Aorta (tissue), 5 donors: Measurements from ENCODE around the gene FMNL2. TPM values are rescaled to one million over a fixed set of nuclear protein-coding genes. Genes with fewer than 3 reads are reported as not detected.

Experiments
- ATAC-seq: fragments of 200-7000 bp; cut with Tn5 transposase; one replicate; pipeline ENCODE4 v1.9.1; 2022; ENCODE audit warnings: moderate library complexity; ENCODE audit not compliant: low FRiP score
- DNase-seq, 2 donors: peaks; one replicate each; pipeline ENCODE4 v3.0.0-alpha.2; 2020
- H3K27ac ChIP-seq, 2 donors: one replicate each; pipeline ENCODE4 v1.5.1; 2013; ENCODE audit warnings: low read length in 2 of 2, mild to moderate bottlenecking in 2 of 2, moderate library complexity in 2 of 2, control low read depth in 1 of 2, inconsistent platforms in 1 of 2, low read depth in 1 of 2
- H3K27me3 ChIP-seq, 2 donors: one replicate each; pipeline ENCODE4 v1.6.1; 2013; ENCODE audit warnings: control low read depth in 1 of 2, low read length in 1 of 2, mild to moderate bottlenecking in 1 of 2, moderate library complexity in 1 of 2; ENCODE audit not compliant: insufficient read depth in 2 of 2, control insufficient read depth in 1 of 2
- H3K36me3 ChIP-seq, 2 donors: one replicate each; pipeline ENCODE4 v1.6.1; 2013; ENCODE audit warnings: control low read depth in 1 of 2, low read length in 1 of 2, mild to moderate bottlenecking in 1 of 2; ENCODE audit not compliant: insufficient read depth in 2 of 2, control insufficient read depth in 1 of 2
- H3K4me1 ChIP-seq, 2 donors: one replicate each; pipeline ENCODE4 v1.6.1; 2013; ENCODE audit warnings: low read length in 2 of 2, control low read depth in 1 of 2, mild to moderate bottlenecking in 1 of 2, moderate library complexity in 1 of 2; ENCODE audit not compliant: insufficient read depth in 2 of 2, control insufficient read depth in 1 of 2
- H3K4me3 ChIP-seq, 2 donors: one replicate each; pipeline ENCODE4 v1.5.1; 2013; ENCODE audit warnings: low read length in 2 of 2, control low read depth in 1 of 2, mild to moderate bottlenecking in 1 of 2
- H3K9me3 ChIP-seq: one replicate; pipeline ENCODE4 v1.6.1; 2013; ENCODE audit warnings: mild to moderate bottlenecking, low read length; ENCODE audit not compliant: control insufficient read depth
- WGBS, 2 donors: extraction: QIAGEN DNeasy Blood & Tissue Kit; methylation state at CpG; one replicate each; pipeline ENCODE4 v1.1.7; 2013; 5-methylcytosine and 5-hydroxymethylcytosine counted together
- intact Hi-C, 2 donors: fragments of 100-400 bp; cut with DNase I; formaldehyde crosslinking; loops; one replicate each; pipeline versions ENCODE4 v1.14.2 to v1.15.0; 2022
- polyA plus RNA-seq, 2 donors: library from polyadenylated mRNA; stranded (reverse); fragments of 200-250 nt; gene quantifications; one replicate each; pipeline ENCODE4 v1.2.3, GENCODE V29; 2013
- total RNA-seq, 2 donors: library from RNA; stranded (reverse); fragmentation: NEBNext Ultra II Directional; extraction: Animal tissue kit (Norgen Biotek cat#: 25700); gene quantifications; one replicate each; pipeline ENCODE4 v1.2.1, GENCODE V29; 2021
- donor health status: healthy with polysubstance abuse.
- donor health status: Bipolar disorder and iron deficiency.
- donor health status: DM: no; HTN: no; CAD: no.
- donor health status: DM: no; HTN: no; CAD: no.
- donor health status: DM: yes; HTN: yes; CAD: no.

The FMNL2 gene
- total and polyA plus RNA-seq, 4 donors, result 10.7 to 55.1 (median 33.7) TPM

DNA sequence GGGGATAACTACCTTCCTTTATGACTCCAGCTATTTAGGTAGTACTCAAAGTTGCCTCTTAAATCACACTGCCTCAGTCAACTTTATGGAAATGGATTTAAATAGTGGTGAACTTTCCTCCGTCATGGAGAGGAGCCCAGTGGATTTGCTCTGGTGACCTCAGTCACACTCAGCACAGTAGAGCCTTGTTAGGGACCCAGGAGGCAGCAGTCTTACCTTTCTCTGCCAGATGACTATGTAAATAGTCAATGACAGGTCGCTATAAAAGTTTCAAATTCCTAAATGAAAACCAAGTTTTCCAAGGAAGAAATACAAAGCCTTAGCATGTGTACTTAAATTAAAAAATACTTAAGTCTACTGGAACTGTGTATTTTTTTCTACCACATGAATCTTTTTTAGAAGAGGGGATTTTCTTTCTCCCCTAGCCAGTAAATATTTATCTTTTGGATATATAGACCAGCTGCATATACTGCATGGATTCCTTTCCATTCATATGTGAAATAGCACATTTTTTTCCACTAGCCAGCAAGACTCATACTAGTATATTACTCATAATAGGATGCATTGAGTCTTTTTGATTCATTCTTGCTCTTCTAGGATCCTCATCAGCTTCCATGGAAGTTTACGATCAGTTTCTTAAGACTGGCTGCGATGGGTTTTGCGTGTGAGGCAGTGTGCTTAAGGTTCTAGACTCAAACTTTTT is 147.1 kb downstream of the FMNL2 start:
- intact Hi-C loops, result no loop called here
- DNase-seq, result no peak
- peaks cover 5 to 7% of the 10 kb centered on the region in 2 donors for H3K4me1 ChIP-seq
- no peaks in the 10 kb centered on the region for H3K36me3 ChIP-seq
- no peak overlapping the region for H3K27ac ChIP-seq
- no peaks in the 10 kb centered on the region for H3K27me3 ChIP-seq
- WGBS, 2 donors, result 87 to 92% methylated on average over 5 of the region's 5 CpGs
- ATAC-seq, result no peak
- H3K4me3 ChIP-seq, result no peak overlapping the region
- H3K9me3 ChIP-seq, result no peaks in the 10 kb centered on the region

DNA sequence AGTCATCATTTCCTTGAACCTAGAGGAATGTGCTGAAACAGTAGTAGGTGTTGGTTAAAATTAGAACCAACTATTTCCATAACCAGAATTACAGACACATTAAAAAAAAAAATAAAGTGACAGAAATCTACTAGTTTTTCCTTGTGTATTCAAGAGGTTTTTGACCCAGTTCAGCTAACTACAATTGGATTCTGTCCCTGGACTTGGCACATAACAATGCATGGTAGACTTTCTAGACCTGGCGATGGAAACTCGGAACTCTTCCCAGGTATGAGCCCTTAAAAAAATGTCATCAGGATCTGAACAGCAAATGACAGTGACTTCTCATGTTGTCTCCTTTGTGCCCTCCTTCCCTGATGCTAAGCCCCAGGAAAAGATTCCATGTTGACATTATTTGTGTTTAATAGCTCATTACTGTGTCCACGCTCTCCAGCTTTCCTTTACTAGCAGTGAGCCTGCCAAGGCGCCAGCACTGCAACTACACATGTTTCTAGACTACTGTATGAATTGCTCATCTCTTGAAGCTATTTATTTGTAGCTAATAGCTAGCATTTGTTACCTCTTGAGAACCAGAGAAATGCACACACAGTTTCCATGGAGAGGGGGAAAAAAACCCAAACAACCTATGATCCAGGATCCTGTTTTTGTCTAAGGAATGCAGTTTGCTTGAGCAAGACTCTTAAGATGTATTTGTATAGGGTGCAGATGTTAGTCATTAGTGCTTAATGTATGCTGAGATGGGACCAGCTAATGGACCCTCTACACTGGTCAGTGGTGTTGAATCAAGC is 148.5 kb downstream of the FMNL2 start:
- Histone ChIP-seq H3K27me3 (no peaks in the 10 kb centered on the region), H3K4me3 (no peak overlapping the region), H3K36me3 (no peaks in the 10 kb centered on the region), H3K27ac (no peak overlapping the region), H3K9me3 (no peaks in the 10 kb centered on the region), H3K4me1 (peaks cover 2 to 7% of the 10 kb centered on the region in 2 donors)
- 93 to 95% methylated on average over 4 of the region's 4 CpGs for WGBS, 2 donors
- intact Hi-C loops, result no loop called here
- no peak for ATAC-seq
- no peak for DNase-seq

DNA sequence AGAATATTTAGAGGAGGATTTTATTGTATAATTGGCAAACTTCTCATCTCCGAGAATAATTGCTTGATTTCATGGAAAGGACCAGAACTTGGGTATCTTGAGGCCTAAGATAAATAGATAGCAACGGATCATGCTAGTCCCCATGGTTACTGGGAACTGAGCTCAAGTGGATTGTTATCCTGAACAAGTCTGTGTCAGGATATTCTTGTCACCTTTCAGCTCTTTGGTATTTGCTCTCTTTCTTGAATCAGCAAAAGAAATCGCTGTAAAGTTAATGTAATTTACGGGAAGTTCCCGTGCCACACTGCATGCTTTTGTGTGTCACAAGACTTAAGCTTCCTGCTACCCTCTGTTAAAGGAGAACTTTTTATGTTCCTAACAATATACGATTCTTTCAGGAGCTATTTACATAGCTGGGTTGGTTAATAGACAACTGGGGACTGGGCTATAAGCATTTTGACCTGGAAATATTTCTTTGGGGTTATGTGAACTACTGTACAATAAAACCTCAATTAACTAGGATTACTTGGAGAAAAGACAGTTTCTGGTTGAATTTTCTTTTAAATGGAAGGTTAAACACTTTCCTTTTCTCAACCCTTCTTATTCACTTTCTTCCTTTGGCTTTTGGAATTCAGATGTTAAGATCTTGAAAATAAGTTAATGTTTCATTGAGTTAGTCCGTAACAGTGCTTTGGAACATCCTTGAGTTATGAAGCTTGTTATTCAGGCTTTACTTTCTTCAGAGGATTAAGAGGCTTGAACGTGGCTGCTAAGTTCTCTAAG is 151.2 kb downstream of the FMNL2 start:
- DNase-seq (no peak), ATAC-seq (no peak)
- H3K27me3 ChIP-seq, result no peaks in the 10 kb centered on the region
- H3K4me1 ChIP-seq, result peaks cover 2 to 9% of the 10 kb centered on the region in 2 donors
- H3K27ac ChIP-seq, result no peak overlapping the region
- intact Hi-C loops, result no loop called here
- H3K36me3 ChIP-seq, result no peaks in the 10 kb centered on the region
- no peak overlapping the region for H3K4me3 ChIP-seq
- no peaks in the 10 kb centered on the region for H3K9me3 ChIP-seq
- 75 to 80% methylated on average over 8 of the region's 8 CpGs for WGBS, 2 donors

DNA sequence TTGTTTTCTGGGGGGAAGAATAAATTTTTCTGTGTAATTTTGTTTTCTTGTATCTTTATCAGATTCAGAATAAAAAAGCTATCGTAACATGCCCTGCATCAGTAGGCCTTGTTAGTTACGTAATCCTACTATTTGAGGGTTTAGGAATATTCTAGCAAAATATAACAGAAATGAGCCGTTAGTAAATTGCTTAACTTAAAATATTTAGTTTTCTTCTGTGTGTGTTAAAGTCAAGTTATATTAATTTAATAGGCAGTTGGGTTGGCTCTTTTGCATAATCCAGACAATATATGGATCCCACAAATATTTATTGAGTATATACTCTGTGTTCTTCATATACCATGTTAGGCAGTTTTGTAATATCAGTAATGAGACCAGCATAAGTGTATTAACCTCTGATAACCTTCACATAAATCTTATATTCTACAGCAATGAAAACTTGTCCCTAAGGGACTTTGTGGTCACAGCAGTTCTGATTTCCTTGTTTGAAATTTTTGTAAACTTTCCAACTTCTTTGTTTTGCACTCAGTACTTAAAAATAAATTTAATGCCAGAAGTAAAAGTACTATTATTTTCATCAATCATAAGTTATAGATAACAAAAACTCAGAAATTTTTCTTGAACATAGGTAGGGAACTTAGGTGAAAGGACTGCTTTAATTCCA is 151.9 kb downstream of the FMNL2 start:
- Histone ChIP-seq H3K27me3 (no peaks in the 10 kb centered on the region), H3K36me3 (no peaks in the 10 kb centered on the region), H3K4me3 (no peak overlapping the region), H3K9me3 (no peaks in the 10 kb centered on the region), H3K27ac (no peak overlapping the region), H3K4me1 (peaks cover 2 to 9% of the 10 kb centered on the region in 2 donors)
- ATAC-seq (no peak), DNase-seq (no peak)
- 86 to 93% methylated on average over 3 of the region's 3 CpGs for WGBS, 2 donors
- intact Hi-C loops, result no loop called here

DNA sequence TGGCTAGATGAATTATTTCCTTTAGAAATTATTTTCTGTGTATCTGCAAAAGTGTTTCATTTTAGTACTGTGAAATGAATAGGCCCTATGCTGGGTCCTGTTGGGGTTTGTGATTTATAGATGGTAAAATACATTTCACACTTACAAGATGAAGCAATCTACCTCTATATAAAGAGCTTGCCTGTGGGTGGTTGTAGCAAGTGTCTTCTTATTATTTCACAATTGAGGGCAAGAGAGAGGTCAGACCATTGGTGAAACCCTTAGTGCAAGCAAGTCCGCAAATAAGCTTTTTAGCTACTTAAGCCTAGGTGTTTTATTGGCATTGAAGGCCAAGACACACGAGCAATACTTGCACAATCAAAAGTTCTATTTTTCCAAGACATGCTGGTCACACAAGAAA is 153.1 kb downstream of the FMNL2 start:
- WGBS, 2 donors, result 61 to 72% methylated on average over 2 of the region's 2 CpGs
- H3K4me3 ChIP-seq, result no peak overlapping the region
- peaks cover 0 to 9% of the 10 kb centered on the region in 2 donors for H3K4me1 ChIP-seq
- H3K27me3 ChIP-seq, result no peaks in the 10 kb centered on the region
- ATAC-seq, result no peak
- no peaks in the 10 kb centered on the region for H3K36me3 ChIP-seq
- H3K9me3 ChIP-seq, result no peaks in the 10 kb centered on the region
- no peak overlapping the region for H3K27ac ChIP-seq
- intact Hi-C loops, result no loop called here
- DNase-seq, result no peak

DNA sequence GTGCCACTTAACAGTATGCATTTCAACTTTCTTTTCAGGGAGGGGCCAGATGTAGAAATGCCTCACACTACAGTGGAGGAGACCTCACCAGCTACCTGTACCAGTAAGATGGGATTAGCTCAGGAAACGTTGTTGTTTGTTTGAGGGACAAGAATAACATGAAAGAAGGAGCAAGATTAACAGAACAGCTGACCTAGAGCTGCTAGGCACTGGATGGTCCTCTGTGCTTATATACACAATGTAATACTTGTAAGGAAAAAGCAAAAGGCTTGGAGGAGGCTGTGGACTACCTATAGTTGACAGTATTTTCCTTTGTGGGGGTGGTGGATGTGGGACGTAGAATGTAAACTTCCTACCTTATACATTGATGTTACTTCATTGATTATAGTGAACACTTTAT is 154.4 kb downstream of the FMNL2 start:
- Histone ChIP-seq H3K4me3 (no peak overlapping the region), H3K36me3 (no peaks in the 10 kb centered on the region), H3K27me3 (no peaks in the 10 kb centered on the region), H3K27ac (no peak overlapping the region), H3K4me1 (peaks cover 0 to 8% of the 10 kb centered on the region in 2 donors), H3K9me3 (no peaks in the 10 kb centered on the region)
- no peak for DNase-seq
- intact Hi-C loops, result no loop called here
- ATAC-seq, result no peak
- WGBS, 2 donors, result 55 to 59% methylated on average over 2 of the region's 2 CpGs

DNA sequence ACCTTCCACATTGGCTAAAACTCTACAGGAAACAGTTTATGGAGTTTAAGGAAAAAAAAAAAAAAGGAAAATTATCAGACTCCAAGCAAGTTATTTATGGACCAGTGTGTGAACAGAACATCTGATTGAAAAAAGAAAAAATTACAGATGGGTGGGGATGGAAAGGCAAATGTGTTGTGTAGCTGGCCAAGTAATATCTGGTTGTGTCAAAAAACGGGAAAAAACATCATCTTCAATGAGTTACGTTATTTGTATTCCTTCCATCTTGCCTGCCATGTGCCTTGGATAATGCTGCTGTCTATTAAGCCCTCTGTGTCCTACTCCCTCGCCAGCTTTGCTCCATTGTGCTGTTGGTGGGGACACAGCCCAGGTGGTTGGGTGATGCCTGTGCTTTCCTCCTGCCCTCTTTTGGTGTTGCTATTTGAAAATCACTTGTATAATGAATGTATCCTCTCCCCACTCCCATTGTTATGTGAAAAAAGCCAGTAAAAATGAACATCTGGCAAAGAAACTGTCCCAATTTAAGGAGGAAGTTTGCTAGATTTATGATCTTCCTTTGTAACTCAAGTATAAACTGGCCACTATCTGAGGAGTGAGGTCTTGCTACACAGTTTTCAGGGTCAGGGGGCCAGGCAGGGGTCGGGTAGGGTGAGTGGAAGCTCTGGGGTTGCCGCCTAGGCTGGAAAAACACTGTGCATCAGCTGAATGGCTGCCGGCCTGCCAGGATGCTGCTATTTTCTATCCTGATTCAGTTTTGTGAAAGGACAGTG is 155.9 kb downstream of the FMNL2 start:
- Histone ChIP-seq H3K27ac (no peak overlapping the region), H3K27me3 (no peaks in the 10 kb centered on the region), H3K36me3 (no peaks in the 10 kb centered on the region), H3K9me3 (no peaks in the 10 kb centered on the region), H3K4me3 (no peak overlapping the region), H3K4me1 (peaks cover 0 to 8% of the 10 kb centered on the region in 2 donors)
- DNase-seq (peak in 1 of 2 donors; percentile 76), ATAC-seq (peak; percentile 74)
- intact Hi-C loops, result loop anchor here in 1 of 2 donors (10.0 kb wide), 1 partner anchor 66 kb away; no protein-coding TSS in a partner anchor
- WGBS, 2 donors, result 50 to 58% methylated on average over 6 of the region's 6 CpGs

DNA sequence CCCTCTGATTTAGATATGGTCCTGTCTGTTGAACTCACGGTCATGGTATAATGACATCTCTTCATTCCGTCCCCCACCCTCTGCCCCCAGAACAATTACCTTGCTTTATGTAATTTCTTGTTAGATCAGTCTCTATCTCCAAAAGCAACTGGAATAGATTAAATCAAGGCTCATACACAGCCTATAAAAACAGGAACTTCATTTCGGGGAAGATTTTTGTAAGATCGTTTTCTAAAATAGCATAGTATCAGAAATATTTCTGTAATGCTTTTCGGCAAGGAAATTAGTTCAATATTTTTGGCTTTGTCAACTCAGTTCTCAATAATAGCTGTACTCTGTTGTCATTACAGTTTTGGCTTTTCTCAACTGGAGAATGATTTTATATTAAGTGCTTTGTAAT is 157.2 kb downstream of the FMNL2 start:
- peaks cover 0 to 8% of the 10 kb centered on the region in 2 donors for H3K4me1 ChIP-seq
- H3K27me3 ChIP-seq, result no peaks in the 10 kb centered on the region
- peak; percentile 17 for ATAC-seq
- H3K4me3 ChIP-seq, result no peak overlapping the region
- H3K36me3 ChIP-seq, result no peaks in the 10 kb centered on the region
- H3K27ac ChIP-seq, result no peak overlapping the region
- WGBS, 2 donors, result 22 to 23% methylated on average over 5 of the region's 5 CpGs
- DNase-seq, result no peak
- H3K9me3 ChIP-seq, result no peaks in the 10 kb centered on the region
- intact Hi-C loops, result loop anchor here in 1 of 2 donors (10.0 kb wide), 1 partner anchor 67 kb away; no protein-coding TSS in a partner anchor
